ENCODE measurements around the gene MIA. TPM values are rescaled to one million over a fixed set of nuclear protein-coding genes. Genes with fewer than 3 reads are reported as not detected.

The MIA gene
- total RNA-seq, 2 experiments from 2014 or later: not detected

- peaks cover 59% of the 10 kb centered on the region for H3K4me1 Mint-ChIP-seq (ENCODE audit: low read depth)
- H3K4me3 Mint-ChIP-seq: peak overlapping the region; percentile 89
- no peaks in the 10 kb centered on the region for H3K9me3 Mint-ChIP-seq (ENCODE audit: insufficient read depth)
- peak overlapping the region; percentile 97 for H3K27ac Mint-ChIP-seq
- ChIA-PET CTCF (interaction anchor here (0.7 to 3.1 kb wide), 8 partner anchors 21 to 1668 kb away, joined by 3 to 21 read pairs (median 4); partner anchors contain the start of genes COQ8B, EGLN2, ITPKC and RAB4B), POLR2A (interaction anchor here (0.5 to 10.1 kb wide), 7 partner anchors 10 to 1916 kb away, joined by 3 to 94 read pairs (median 3); partner anchors contain the start of genes EGLN2 and RAB4B)
- ATAC-seq (no peak), DNase-seq (no peak)
- peaks cover 57% of the 10 kb centered on the region for H3K36me3 Mint-ChIP-seq (ENCODE audit: low read depth)
- H3K27me3 Mint-ChIP-seq (ENCODE audit: low read depth): no peaks in the 10 kb centered on the region
These were observed 23.0 kb upstream of the MIA start for GRCh38 chr19:40752257-40752781.

- no peak for ATAC-seq
These were observed 20.6 kb upstream of the MIA start for GRCh38 chr19:40754611-40755247.

GRCh38 chr19:40755248-40755624, 20.1 kb upstream of the MIA start:
- ChIA-PET POLR2A (interaction anchor here (1.0 to 10.1 kb wide), 3 partner anchors 11 to 50 kb away, joined by 4 to 94 read pairs (median 8); partner anchors contain the start of gene RAB4B), CTCF (interaction anchor here (1.0 to 3.5 kb wide), 6 partner anchors 10 to 64 kb away, joined by 3 to 27 read pairs (median 7); partner anchors contain the start of genes EGLN2 and RAB4B)
- ATAC-seq: no peak
- Mint-ChIP-seq H3K9me3 (ENCODE audit: insufficient read depth) (no peaks in the 10 kb centered on the region), H3K4me3 (peak overlapping the region; percentile 31), H3K4me1 (ENCODE audit: low read depth) (peaks cover 55% of the 10 kb centered on the region), H3K36me3 (ENCODE audit: low read depth) (peaks cover 72% of the 10 kb centered on the region), H3K27me3 (ENCODE audit: low read depth) (no peaks in the 10 kb centered on the region), H3K27ac (peak overlapping the region; percentile 77)
- no peak for DNase-seq

More at GRCh38 chr19:40754611-40755247, 20.6 kb upstream of the MIA start:
- H3K36me3 Mint-ChIP-seq (ENCODE audit: low read depth): peaks cover 71% of the 10 kb centered on the region
- ChIA-PET POLR2A (interaction anchor here (1.0 to 10.1 kb wide), 5 partner anchors 11 to 51 kb away, joined by 3 to 94 read pairs (median 4); partner anchors contain the start of genes COQ8B, ITPKC and RAB4B), CTCF (interaction anchor here (1.1 to 3.5 kb wide), 8 partner anchors 9 to 64 kb away, joined by 3 to 27 read pairs (median 7); partner anchors contain the start of genes EGLN2 and RAB4B)
- H3K4me1 Mint-ChIP-seq (ENCODE audit: low read depth): peaks cover 57% of the 10 kb centered on the region
- no peak for DNase-seq
- H3K27me3 Mint-ChIP-seq (ENCODE audit: low read depth): no peaks in the 10 kb centered on the region
- H3K4me3 Mint-ChIP-seq: peak overlapping the region; percentile 76
- H3K27ac Mint-ChIP-seq: peak overlapping the region; percentile 84
- H3K9me3 Mint-ChIP-seq (ENCODE audit: insufficient read depth): no peaks in the 10 kb centered on the region

- no peak for ATAC-seq
- ChIA-PET POLR2A (interaction anchor here (1.0 to 10.1 kb wide), 3 partner anchors 13 to 22 kb away, joined by 3 to 94 read pairs (median 3); partner anchors contain the start of gene RAB4B), CTCF (interaction anchor here (1.0 to 3.5 kb wide), 5 partner anchors 15 to 63 kb away, joined by 3 to 27 read pairs (median 8); partner anchors contain the start of genes EGLN2 and RAB4B)
- peak overlapping the region; percentile 77 for H3K27ac Mint-ChIP-seq
- peaks cover 75% of the 10 kb centered on the region for H3K36me3 Mint-ChIP-seq (ENCODE audit: low read depth)
- no peak for DNase-seq
- H3K9me3 Mint-ChIP-seq (ENCODE audit: insufficient read depth): no peaks in the 10 kb centered on the region
- no peaks in the 10 kb centered on the region for H3K27me3 Mint-ChIP-seq (ENCODE audit: low read depth)
- H3K4me1 Mint-ChIP-seq (ENCODE audit: low read depth): peaks cover 60% of the 10 kb centered on the region
- H3K4me3 Mint-ChIP-seq: peak overlapping the region; percentile 31
These were observed 19.5 kb upstream of the MIA start for GRCh38 chr19:40755791-40756190.

GRCh38 chr19:40756502-40757110, 18.7 kb upstream of the MIA start:
- DNase-seq: no peak

GRCh38 chr19:40758491-40758890, 16.8 kb upstream of the MIA start:
- Mint-ChIP-seq H3K27ac (peak overlapping the region; percentile 43), H3K27me3 (ENCODE audit: low read depth) (no peaks in the 10 kb centered on the region), H3K36me3 (ENCODE audit: low read depth) (peaks cover 79% of the 10 kb centered on the region), H3K4me3 (no peak overlapping the region), H3K9me3 (ENCODE audit: insufficient read depth) (no peaks in the 10 kb centered on the region), H3K4me1 (ENCODE audit: low read depth) (peaks cover 75% of the 10 kb centered on the region)
- ChIA-PET POLR2A (interaction anchor here (1.3 kb wide), 1 partner anchor 20 kb away, joined by 4 read pairs; no protein-coding TSS in a partner anchor), CTCF (interaction anchor here (1.6 to 1.7 kb wide), 2 partner anchors 19 to 49 kb away, joined by 5 read pairs; partner anchors contain the start of gene RAB4B)
- ATAC-seq (no peak), DNase-seq (no peak)

More at GRCh38 chr19:40756502-40757110, 18.7 kb upstream of the MIA start:
- no peaks in the 10 kb centered on the region for H3K27me3 Mint-ChIP-seq (ENCODE audit: low read depth)
- ATAC-seq: peak; percentile 9
- H3K27ac Mint-ChIP-seq: peak overlapping the region; percentile 83
- H3K4me3 Mint-ChIP-seq: peak overlapping the region; percentile 42
- H3K4me1 Mint-ChIP-seq (ENCODE audit: low read depth): peaks cover 65% of the 10 kb centered on the region
- H3K36me3 Mint-ChIP-seq (ENCODE audit: low read depth): peaks cover 74% of the 10 kb centered on the region
- ChIA-PET CTCF (interaction anchor here (2.0 to 3.5 kb wide), 2 partner anchors 21 to 50 kb away, joined by 8 to 27 read pairs; partner anchors contain the start of gene RAB4B), POLR2A (interaction anchor here (0.7 to 10.1 kb wide), 5 partner anchors 14 to 151 kb away, joined by 3 to 94 read pairs (median 3); partner anchors contain the start of gene RAB4B)
- H3K9me3 Mint-ChIP-seq (ENCODE audit: insufficient read depth): no peaks in the 10 kb centered on the region

- Mint-ChIP-seq H3K9me3 (ENCODE audit: insufficient read depth) (no peaks in the 10 kb centered on the region), H3K4me1 (ENCODE audit: low read depth) (peaks cover 79% of the 10 kb centered on the region), H3K36me3 (ENCODE audit: low read depth) (peaks cover 83% of the 10 kb centered on the region), H3K27ac (no peak overlapping the region), H3K27me3 (ENCODE audit: low read depth) (no peaks in the 10 kb centered on the region), H3K4me3 (no peak overlapping the region)
- CTCF ChIA-PET: interaction anchor here (1.3 to 1.7 kb wide), 3 partner anchors 9 to 48 kb away, joined by 3 to 5 read pairs (median 5); partner anchors contain the start of genes ACTMAP and RAB4B
- ATAC-seq: no peak
- POLR2A ChIA-PET: interaction anchor here (1.2 kb wide), 1 partner anchor 18 kb away, joined by 4 read pairs; the partner anchor contains the start of gene RAB4B
- no peak for DNase-seq
These were observed 16.0 kb upstream of the MIA start for GRCh38 chr19:40759352-40759751.

GRCh38 chr19:40762754-40763470, 12.4 kb upstream of the MIA start:
- Mint-ChIP-seq H3K27ac (peak overlapping the region; percentile 68), H3K4me3 (no peak overlapping the region), H3K36me3 (ENCODE audit: low read depth) (peaks cover 80% of the 10 kb centered on the region), H3K9me3 (ENCODE audit: insufficient read depth) (no peaks in the 10 kb centered on the region), H3K27me3 (ENCODE audit: low read depth) (no peaks in the 10 kb centered on the region), H3K4me1 (ENCODE audit: low read depth) (peaks cover 65% of the 10 kb centered on the region)
- POLR2A ChIA-PET: interaction anchor here (0.6 kb wide), 1 partner anchor 48 kb away, joined by 3 read pairs; no protein-coding TSS in a partner anchor
- ATAC-seq (peak; percentile 45), DNase-seq (no peak)
- CTCF ChIA-PET: interaction anchor here (1.3 to 2.1 kb wide), 2 partner anchors 14 to 100 kb away, joined by 3 to 9 read pairs; partner anchors contain the start of gene RAB4B

GRCh38 chr19:40763526-40763925, 11.8 kb upstream of the MIA start:
- DNase-seq: no peak
- Mint-ChIP-seq H3K9me3 (ENCODE audit: insufficient read depth) (no peaks in the 10 kb centered on the region), H3K4me1 (ENCODE audit: low read depth) (peaks cover 61% of the 10 kb centered on the region), H3K4me3 (no peak overlapping the region), H3K27me3 (ENCODE audit: low read depth) (no peaks in the 10 kb centered on the region), H3K27ac (peak overlapping the region; percentile 68), H3K36me3 (ENCODE audit: low read depth) (peaks cover 75% of the 10 kb centered on the region)
- no peak for ATAC-seq
- ChIA-PET POLR2A (interaction anchor here (0.6 kb wide), 1 partner anchor 48 kb away, joined by 3 read pairs; no protein-coding TSS in a partner anchor), CTCF (interaction anchor here (1.3 to 2.1 kb wide), 2 partner anchors 14 to 100 kb away, joined by 3 to 9 read pairs; partner anchors contain the start of gene RAB4B)

- CTCF ChIA-PET: interaction anchor here (1.3 to 2.1 kb wide), 2 partner anchors 13 to 101 kb away, joined by 3 to 9 read pairs; partner anchors contain the start of gene RAB4B
These were observed 11.4 kb upstream of the MIA start for GRCh38 chr19:40763963-40764362.

More at GRCh38 chr19:40763963-40764362, 11.4 kb upstream of the MIA start:
- peaks cover 63% of the 10 kb centered on the region for H3K4me1 Mint-ChIP-seq (ENCODE audit: low read depth)
- no peaks in the 10 kb centered on the region for H3K9me3 Mint-ChIP-seq (ENCODE audit: insufficient read depth)
- H3K27me3 Mint-ChIP-seq (ENCODE audit: low read depth): no peaks in the 10 kb centered on the region
- H3K36me3 Mint-ChIP-seq (ENCODE audit: low read depth): peaks cover 75% of the 10 kb centered on the region
- ATAC-seq (no peak), DNase-seq (no peak)
- peak overlapping the region; percentile 68 for H3K27ac Mint-ChIP-seq
- no peak overlapping the region for H3K4me3 Mint-ChIP-seq
- POLR2A ChIA-PET: no interaction called here

Data from activated CD8-positive, alpha-beta T cell treated with anti-CD3 and anti-CD28 coated beads, Interleukin-2, amount 10 ng/mL, durations not matched to agents 7 days and 5 days (primary cell).